ENCODE measurements around the gene CRIM1.

- TF ChIP-seq POLR2A (IDR thresholded peaks at IDR 0.05), result no peak
- TF ChIP-seq CTCF (IDR thresholded peaks at IDR 0.05), result no peak
- no peak for TF ChIP-seq POLR2AphosphoS5 (IDR thresholded peaks at IDR 0.05; ENCODE audit: insufficient read depth in 1 of 2, low read depth in 1 of 2)
These were observed 26.4 kb downstream of the CRIM1 start for GRCh38 chr2:36381993-36382392.

Measured in vagina (tissue), 2 donors.